GM23248 (cell line): ENCODE results near the gene PLEKHG5.

ENCODE experiments used
- EZH2 ChIP-seq: fragments of 200-600 bp; sonication (generic); IDR thresholded peaks from 2 replicates; pipeline ENCODE4 v1.6.1; 2018; ENCODE audit warnings: antibody characterized with exemption, mild to moderate bottlenecking; ENCODE audit not compliant: insufficient read depth, poor library complexity, severe bottlenecking
- EZH2phosphoT487 ChIP-seq: fragments of 200-600 bp; sonication (generic); IDR thresholded peaks from 2 replicates; pipeline ENCODE4 v1.6.1; 2018; ENCODE audit warnings: antibody characterized with exemption, moderate library complexity, mild to moderate bottlenecking, low read depth; ENCODE audit not compliant: insufficient read depth

DNA sequence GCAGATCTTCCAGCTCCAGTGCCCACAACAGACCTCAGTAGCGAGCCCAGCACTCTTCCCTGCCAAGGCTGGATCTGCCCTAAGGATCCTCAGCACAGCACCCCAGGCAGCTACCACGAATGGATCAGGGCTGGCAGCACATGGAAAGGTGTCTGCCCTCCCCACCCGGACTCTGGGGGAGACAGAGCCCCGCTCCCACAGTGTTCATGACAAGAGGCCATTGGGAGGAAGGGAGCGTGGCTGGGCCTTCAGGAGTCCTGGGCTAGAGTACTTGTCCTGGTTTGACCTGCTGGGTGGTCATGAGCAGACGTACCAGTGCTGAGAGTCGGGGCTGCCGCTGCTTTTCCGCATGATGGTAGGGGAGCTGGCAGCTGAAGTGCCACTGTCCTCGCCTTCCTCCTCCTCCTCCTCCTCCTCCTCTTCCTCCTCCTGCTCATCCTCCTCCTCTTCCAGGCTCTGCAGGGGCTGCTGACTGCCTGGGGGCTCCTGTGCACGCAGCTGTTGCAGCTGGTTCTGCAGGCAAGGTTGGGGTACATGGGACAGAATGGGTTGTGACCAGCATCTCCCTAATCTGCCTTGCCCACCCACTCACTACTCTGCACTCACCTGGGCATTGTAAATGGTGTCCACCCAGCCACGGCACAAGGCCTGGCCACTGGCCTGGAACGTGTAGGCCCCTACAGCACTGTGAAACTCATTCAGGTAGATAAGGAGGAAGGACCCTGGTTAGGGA is 22.6 kb downstream of the PLEKHG5 start:
- TF ChIP-seq EZH2 (no peak), EZH2phosphoT487 (no peak)
